ENCODE results near the gene FBXL15.

DNA sequence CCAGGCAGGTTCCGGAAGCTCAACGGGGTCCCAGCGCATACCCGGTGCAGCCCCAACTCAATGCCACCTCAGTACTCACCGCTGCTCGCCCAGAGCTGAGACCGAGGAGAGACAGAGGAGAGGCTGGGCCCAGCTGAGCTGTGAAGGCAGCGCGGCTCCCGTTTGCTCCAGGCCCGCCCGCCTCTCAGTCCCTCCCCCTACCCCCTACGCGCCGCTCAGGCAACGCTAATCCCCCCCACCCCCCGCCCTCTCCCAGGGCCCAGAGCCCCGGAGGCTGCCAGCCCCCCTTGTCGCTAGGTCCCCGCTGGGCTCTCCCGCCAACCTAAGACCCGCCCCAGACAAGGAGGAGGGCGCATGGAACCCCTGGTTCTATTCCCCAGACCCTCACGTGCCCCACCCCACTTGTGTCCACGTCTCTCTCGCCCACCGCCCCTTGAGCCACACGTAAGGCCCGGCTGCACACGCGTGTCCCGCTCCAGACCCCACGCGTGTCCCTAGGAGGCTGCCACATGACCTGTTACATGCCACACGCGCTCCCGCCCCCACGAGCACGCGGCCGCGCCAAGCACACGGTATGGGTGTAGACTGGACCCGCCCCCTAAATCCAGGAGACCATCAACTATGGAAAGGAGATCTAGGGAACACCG lies 1.9 kb upstream of the FBXL15 start, which contains the start of gene PSD:
- TF ChIP-seq POLR2AphosphoS5 (IDR thresholded peaks at IDR 0.05; ENCODE audit: borderline replicate concordance, low read depth, low read length) (no peak), EZH2 (IDR thresholded peaks at IDR 0.05) (no peak)

Data from SK-N-MC (cell line).